ENCODE data around the gene RNF125. TPM values are rescaled to one million over a fixed set of nuclear protein-coding genes. Genes with fewer than 3 reads are reported as not detected.

RNF125 gene
- total and polyA plus RNA-seq, 9 of the 15 experiments (the other 6 are each of a cell fraction or from before 2014, with no cell fraction given) = 0.01 to 0.29 (median 0.07) TPM; not detected in 1

DNA sequence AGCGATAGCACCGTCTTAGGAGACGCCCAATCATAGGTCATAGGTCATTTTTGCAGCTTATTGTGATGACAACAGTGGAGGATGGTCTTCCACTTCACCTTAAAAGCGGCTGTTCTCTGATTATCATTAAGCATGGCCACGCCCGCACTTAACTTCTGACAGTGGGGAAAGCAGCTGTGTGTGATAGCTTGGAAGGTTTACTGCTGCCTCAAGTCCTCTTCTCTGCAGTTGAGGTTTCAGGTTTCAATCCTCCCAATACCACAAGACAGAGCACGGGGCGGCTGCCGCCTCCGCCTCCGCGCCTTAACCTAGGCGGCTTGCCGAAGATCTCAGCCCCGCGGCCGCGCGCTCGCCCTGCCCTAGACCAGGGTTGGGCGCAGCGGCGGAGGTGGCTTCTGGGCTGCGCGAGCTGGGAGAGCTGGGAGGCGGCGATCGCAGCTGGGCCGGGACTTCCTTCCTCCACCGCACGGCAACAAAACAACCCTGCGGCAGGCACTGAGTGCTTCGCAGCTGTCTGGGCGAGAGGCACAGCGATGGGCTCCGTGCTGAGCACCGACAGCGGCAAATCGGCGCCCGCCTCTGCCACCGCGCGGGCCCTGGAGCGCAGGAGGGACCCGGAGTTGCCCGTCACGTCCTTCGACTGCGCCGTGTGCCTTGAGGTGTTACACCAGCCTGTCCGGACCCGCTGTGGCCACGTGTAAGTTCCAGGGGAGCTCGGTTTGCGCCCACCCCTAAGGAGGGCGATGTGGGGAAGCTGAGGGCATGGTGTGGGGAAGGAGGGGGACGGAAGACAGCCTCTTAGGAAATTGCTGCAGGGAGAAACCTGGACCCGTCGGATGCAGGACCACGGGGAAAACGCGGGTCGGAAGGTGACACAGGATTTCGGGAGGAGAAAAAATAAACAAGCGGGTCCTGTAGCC lies at the start of gene RNF125 (continued):
- peak; percentile 35 to 87 for TF ChIP-seq E2F6 (IDR thresholded peaks at IDR 0.05; ENCODE audit: borderline replicate concordance in 1 of 2, extremely low read depth in 1 of 2, insufficient read depth in 1 of 2, insufficient read length in 1 of 2, low read depth in 1 of 2, low read length in 1 of 2, poor library complexity in 1 of 2, severe bottlenecking in 1 of 2)
- no peak for TF ChIP-seq ZNF445 (CRISPR knock-in tag; IDR thresholded peaks at IDR 0.05; ENCODE audit: low read depth)
- peak in 1 of 2 experiments; percentile 74; a peak in 2 of 4 replicates for TF ChIP-seq RCOR1 (IDR thresholded peaks at IDR 0.05; ENCODE audit: borderline replicate concordance in 1 of 2, low read depth in 2 of 2, low read length in 2 of 2)
- TF ChIP-seq MGA (IDR thresholded peaks at IDR 0.05) = peak; percentile 82
- TF ChIP-seq ZNF431 (CRISPR knock-in tag; IDR thresholded peaks at IDR 0.05) = no peak
- TF ChIP-seq STAT5A (IDR thresholded peaks at IDR 0.05; ENCODE audit: borderline replicate concordance, low read length) = no peak
- no peak for TF ChIP-seq ZNF512 (tag; IDR thresholded peaks at IDR 0.05)
- TF ChIP-seq POLR2AphosphoS5 (IDR thresholded peaks at IDR 0.05; ENCODE audit: control insufficient read depth, insufficient read depth, low read depth, low read length) = 0 out of 2 replicates have a peak, but pooled peaks have one; percentile 21
- TF ChIP-seq ZNF146 (CRISPR knock-in tag; IDR thresholded peaks at IDR 0.05; ENCODE audit: unreplicated experiment) = no peak
- no peak for TF ChIP-seq MCM2 (IDR thresholded peaks at IDR 0.05; ENCODE audit: low read depth)
